A673 (cell line): Measurements from ENCODE around the gene KHNYN.

Source experiments
- EZH2 ChIP-seq: fragments of 200-600 bp; sonication (generic); IDR thresholded peaks from 2 replicates; pipeline ENCODE4 v1.6.1; 2017; ENCODE audit warnings: borderline replicate concordance, low read depth, mild to moderate bottlenecking, mixed read lengths, antibody characterized with exemption, low read length; ENCODE audit not compliant: poor library complexity, severe bottlenecking
- TF ChIP-seq, protein P1 (sequence below): fragments of 300-800, 200-600 bp; sonication (generic); conservative IDR thresholded peaks from 2 replicates; pipeline ENCODE4 v1.5.1; 2017; ENCODE audit warnings: low read depth, mild to moderate bottlenecking, antibody characterized with exemption, low read length, moderate library complexity, mixed read lengths

GRCh38 chr14:24382064-24382371 lies 47.7 kb upstream of the KHNYN start:
- TF ChIP-seq, protein P1, sequence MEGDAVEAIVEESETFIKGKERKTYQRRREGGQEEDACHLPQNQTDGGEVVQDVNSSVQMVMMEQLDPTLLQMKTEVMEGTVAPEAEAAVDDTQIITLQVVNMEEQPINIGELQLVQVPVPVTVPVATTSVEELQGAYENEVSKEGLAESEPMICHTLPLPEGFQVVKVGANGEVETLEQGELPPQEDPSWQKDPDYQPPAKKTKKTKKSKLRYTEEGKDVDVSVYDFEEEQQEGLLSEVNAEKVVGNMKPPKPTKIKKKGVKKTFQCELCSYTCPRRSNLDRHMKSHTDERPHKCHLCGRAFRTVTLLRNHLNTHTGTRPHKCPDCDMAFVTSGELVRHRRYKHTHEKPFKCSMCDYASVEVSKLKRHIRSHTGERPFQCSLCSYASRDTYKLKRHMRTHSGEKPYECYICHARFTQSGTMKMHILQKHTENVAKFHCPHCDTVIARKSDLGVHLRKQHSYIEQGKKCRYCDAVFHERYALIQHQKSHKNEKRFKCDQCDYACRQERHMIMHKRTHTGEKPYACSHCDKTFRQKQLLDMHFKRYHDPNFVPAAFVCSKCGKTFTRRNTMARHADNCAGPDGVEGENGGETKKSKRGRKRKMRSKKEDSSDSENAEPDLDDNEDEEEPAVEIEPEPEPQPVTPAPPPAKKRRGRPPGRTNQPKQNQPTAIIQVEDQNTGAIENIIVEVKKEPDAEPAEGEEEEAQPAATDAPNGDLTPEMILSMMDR, result no peak
- TF ChIP-seq EZH2, result no peak
